H9 (cell line): ENCODE measurements around the gene SCD5. TPM values are rescaled to one million over a fixed set of nuclear protein-coding genes. Genes with fewer than 3 reads are reported as not detected.

Experiments used
- DNase-seq: peaks from one replicate; pipeline ENCODE4 v3.0.0-alpha.2; 2017
- H2AFZ ChIP-seq: one replicate; pipeline ENCODE4 v1.6.1; 2013; ENCODE audit warnings: mild to moderate bottlenecking, low read length, control low read depth, moderate library complexity
- H2AK5ac ChIP-seq: 2 replicates; pipeline ENCODE4 v1.6.1; 2013; ENCODE audit warnings: low read length, control low read depth, mixed read lengths; ENCODE audit not compliant: insufficient read length
- H2BK120ac ChIP-seq: one replicate; pipeline ENCODE4 v1.6.1; 2013; ENCODE audit warnings: low read depth, mild to moderate bottlenecking, low read length, control low read depth, inconsistent platforms; ENCODE audit not compliant: poor library complexity, severe bottlenecking
- H2BK12ac ChIP-seq: 2 replicates; pipeline ENCODE4 v1.6.1; 2013; ENCODE audit warnings: low read length, control low read depth, mixed read lengths, low read depth; ENCODE audit not compliant: insufficient read length
- H2BK15ac ChIP-seq: 2 replicates; pipeline ENCODE4 v1.6.1; 2013; ENCODE audit warnings: low read depth, low read length, control low read depth
- H2BK20ac ChIP-seq: one replicate; pipeline ENCODE4 v1.6.1; 2013; ENCODE audit warnings: low read depth, mild to moderate bottlenecking, low read length, control low read depth, inconsistent platforms; ENCODE audit not compliant: poor library complexity, severe bottlenecking
- H2BK5ac ChIP-seq: 2 replicates; pipeline ENCODE4 v1.6.1; 2013; ENCODE audit warnings: low read length, control low read depth, mixed read lengths; ENCODE audit not compliant: insufficient read length
- H3K14ac ChIP-seq: 2 replicates; pipeline ENCODE4 v1.6.1; 2013; ENCODE audit warnings: low read length, control low read depth; ENCODE audit not compliant: insufficient read depth
- H3K18ac ChIP-seq: 2 replicates; pipeline ENCODE4 v1.6.1; 2013; ENCODE audit warnings: low read depth, mild to moderate bottlenecking, mixed read lengths, low read length, control low read depth; ENCODE audit not compliant: insufficient read length
- H3K23ac ChIP-seq: 2 replicates; pipeline ENCODE4 v1.6.1; 2013; ENCODE audit warnings: low read length, control low read depth, mixed read lengths, low read depth; ENCODE audit not compliant: insufficient read length
- H3K23me2 ChIP-seq: 2 replicates; pipeline ENCODE4 v1.6.1; 2013; ENCODE audit warnings: low read depth, mild to moderate bottlenecking, mixed read lengths, low read length, control low read depth; ENCODE audit not compliant: insufficient read length, poor library complexity, severe bottlenecking
- H3K27ac ChIP-seq: 2 replicates; pipeline ENCODE4 v1.5.1; 2013; ENCODE audit warnings: low read length, control low read depth, mixed read lengths, low read depth; ENCODE audit not compliant: insufficient read length
- H3K27me3 ChIP-seq: 2 replicates; pipeline ENCODE4 v1.6.1; 2013; ENCODE audit warnings: low read length, control low read depth, inconsistent platforms; ENCODE audit not compliant: insufficient read depth
- H3K4ac ChIP-seq: 2 replicates; pipeline ENCODE4 v1.6.1; 2013; ENCODE audit warnings: low read depth, mild to moderate bottlenecking, control low read depth, inconsistent platforms, low read length, moderate library complexity
- H3K4me1 ChIP-seq: 2 replicates; pipeline ENCODE4 v1.6.1; 2013; ENCODE audit warnings: low read length, control low read depth, inconsistent platforms; ENCODE audit not compliant: insufficient read depth
- H3K4me2 ChIP-seq: 2 replicates; pipeline ENCODE4 v1.6.1; 2013; ENCODE audit warnings: low read length, control low read depth, mixed read lengths; ENCODE audit not compliant: insufficient read length, insufficient read depth
- H3K56ac ChIP-seq: 2 replicates; pipeline ENCODE4 v1.6.1; 2013; ENCODE audit warnings: low read depth, mild to moderate bottlenecking, mixed read lengths, low read length, control low read depth; ENCODE audit not compliant: insufficient read length
- H3K79me1 ChIP-seq: 2 replicates; pipeline ENCODE4 v1.6.1; 2013; ENCODE audit warnings: low read depth, mild to moderate bottlenecking, moderate library complexity, low read length, control low read depth, inconsistent platforms; ENCODE audit not compliant: insufficient read depth, poor library complexity, severe bottlenecking
- H3K79me2 ChIP-seq: 2 replicates; pipeline ENCODE4 v1.6.1; 2013; ENCODE audit warnings: low read length, control low read depth, inconsistent platforms; ENCODE audit not compliant: insufficient read depth
- H3K9ac ChIP-seq: 2 replicates; pipeline ENCODE4 v1.6.1; 2013; ENCODE audit warnings: low read length, control low read depth, mixed read lengths; ENCODE audit not compliant: insufficient read length; ENCODE audit errors: extremely low read depth
- H3K9me3 ChIP-seq: one replicate; pipeline ENCODE4 v1.6.1; 2013; ENCODE audit warnings: low read depth, low read length, inconsistent platforms; ENCODE audit not compliant: control insufficient read depth
- H3T11ph ChIP-seq: one replicate; pipeline ENCODE4 v1.6.1; 2013; ENCODE audit warnings: mild to moderate bottlenecking, low read length, control low read depth, inconsistent platforms
- H4K20me1 ChIP-seq: one replicate; pipeline ENCODE4 v1.6.1; 2013; ENCODE audit not compliant: control insufficient read depth, insufficient read length, insufficient read depth
- H4K5ac ChIP-seq: 2 replicates; pipeline ENCODE4 v1.6.1; 2013; ENCODE audit warnings: low read depth, mild to moderate bottlenecking, mixed read lengths, low read length, control low read depth; ENCODE audit not compliant: insufficient read length
- H4K8ac ChIP-seq: replicated peaks from 2 replicates; pipeline ENCODE4 v1.6.1; 2013; ENCODE audit warnings: low read length, control low read depth, mixed read lengths, low read depth; ENCODE audit not compliant: insufficient read length
- H4K91ac ChIP-seq: 2 replicates; pipeline ENCODE4 v1.6.1; 2013; ENCODE audit warnings: low read depth, mild to moderate bottlenecking, moderate library complexity, mixed read lengths, low read length, control low read depth; ENCODE audit not compliant: insufficient read length
- H3K27ac Mint-ChIP-seq, 3 experiments: 2 replicates in 2 of 3; 3 replicates in 1 of 3; pipeline ENCODE4 v1.8.0; 2020 to 2021; ENCODE audit warnings: mixed read lengths in 3 of 3, mild to moderate bottlenecking in 1 of 3, moderate library complexity in 1 of 3
- H3K27me3 Mint-ChIP-seq: 2 replicates; pipeline ENCODE4 v1.8.0; 2021; ENCODE audit warnings: low read depth, mild to moderate bottlenecking, moderate library complexity, mixed read lengths
- H3K36me3 Mint-ChIP-seq, 3 experiments: 2 replicates in 2 of 3; 3 replicates in 1 of 3; pipeline ENCODE4 v1.8.0; 2020 to 2021; ENCODE audit warnings: low read depth in 3 of 3, mixed read lengths in 3 of 3; ENCODE audit not compliant: insufficient read depth in 1 of 3
- H3K4me1 Mint-ChIP-seq, 2 experiments: 2 replicates each; pipeline ENCODE4 v1.8.0; 2020; ENCODE audit warnings: mixed read lengths in 2 of 2
- H3K4me3 Mint-ChIP-seq, 2 experiments: 2 replicates in 1 of 2; 3 replicates in 1 of 2; pipeline ENCODE4 v1.8.0; 2020 to 2021; ENCODE audit warnings: mild to moderate bottlenecking in 2 of 2, mixed read lengths in 2 of 2, moderate library complexity in 1 of 2
- H3K9me3 Mint-ChIP-seq, 2 experiments: 2 replicates in 1 of 2; 3 replicates in 1 of 2; pipeline ENCODE4 v1.8.0; 2020; ENCODE audit warnings: mild to moderate bottlenecking in 2 of 2, mixed read lengths in 2 of 2, moderate library complexity in 1 of 2
- CTCF ChIP-seq: fragments of 200-600 bp; sonication (generic); conservative IDR thresholded peaks from 3 replicates; pipeline ENCODE4 v1.8.0; 2021; ENCODE audit warnings: antibody characterized with exemption, mild to moderate bottlenecking
- WGBS: extraction: QIAGEN DNeasy Blood & Tissue Kit; methylation state at CpG from one replicate; pipeline ENCODE4 v1.1.7; 2013; ENCODE audit warnings: missing lambda C conversion rate, low lambda C conversion rate, mixed read lengths; ENCODE audit not compliant: insufficient read length; ENCODE audit errors: extremely low coverage; 5-methylcytosine and 5-hydroxymethylcytosine counted together
- total RNA-seq: library from RNA; stranded (reverse); gene quantifications from 2 replicates; pipeline ENCODE4 v1.2.1, GENCODE V29; 2021

The SCD5 gene
- total RNA-seq, 1 experiment from 2014 or later, result 0.68 TPM

GRCh38 chr4:82708982-82709381 is 89.6 kb downstream of the SCD5 start:
- Histone ChIP-seq H3K4me1 (peaks cover 2% of the 10 kb centered on the region; the same call in 1 of the 2 replicates), H3K9me3 (no peaks in the 10 kb centered on the region), H4K5ac (no peak overlapping the region), H3K23ac (no peak overlapping the region), H2BK5ac (no peak overlapping the region), H3T11ph (no peak overlapping the region), H3K79me2 (no peaks in the 10 kb centered on the region), H3K27ac (no peak overlapping the region), H2AFZ (no peak overlapping the region), H3K79me1 (no peaks in the 10 kb centered on the region), H3K14ac (no peak overlapping the region), H2BK15ac (no peak overlapping the region), H3K56ac (no peak overlapping the region), H4K91ac (no peak overlapping the region), H4K8ac (no peak overlapping the region), H3K23me2 (no peaks in the 10 kb centered on the region), H4K20me1 (no peaks in the 10 kb centered on the region), H3K4me2 (no peak overlapping the region), H3K18ac (no peak overlapping the region), H3K27me3 (0 out of 2 replicates have a peak, but pooled peaks cover 2% of the 10 kb centered on the region), H3K4ac (no peak overlapping the region), H2BK20ac (no peak overlapping the region), H2AK5ac (no peak overlapping the region), H2BK12ac (no peak overlapping the region), H3K9ac (no peak overlapping the region), H2BK120ac (no peak overlapping the region)
- TF ChIP-seq CTCF, result no peak
- no CpG with 5 or more reads among the region's 1 CpG for WGBS
- DNase-seq, result no peak
- peaks cover 15% of the 10 kb centered on the region for H3K27me3 Mint-ChIP-seq
- no peak overlapping the region for H3K4me3 Mint-ChIP-seq
- H3K27ac Mint-ChIP-seq, result no peak overlapping the region
- H3K9me3 Mint-ChIP-seq, result no peaks in the 10 kb centered on the region
- no peaks in the 10 kb centered on the region for H3K36me3 Mint-ChIP-seq
- H3K4me1 Mint-ChIP-seq, result peaks cover 19 to 30% of the 10 kb centered on the region in 2 experiments
